GM12878 (cell line): ENCODE data around the gene PHF20. TPM values are rescaled to one million over a fixed set of nuclear protein-coding genes. Genes with fewer than 3 reads are reported as not detected.
A peak's percentile ranks its signal among the peaks of the same experiment; 100 is the strongest.

Source experiments
- ATAC-seq: fragments of 200-7000 bp; cut with Tn5 transposase; 3 replicates; pipeline ENCODE4 v1.9.1; 2020; ENCODE audit warnings: mild to moderate bottlenecking, moderate library complexity
- BruUV-seq: library from RNA; stranded (reverse); fragments of 400-500 nt; replicated peaks from 2 replicates; lab custom pipeline; 2021; lab: Mats Ljungman, UMichigan
- CTCF ChIA-PET: fragments of 300-600 bp; sonication (Branson Sonifier 250); formaldehyde crosslinking; extraction: SDS; loops from one replicate; lab custom pipeline; 2021; ENCODE audit warnings: inconsistent platforms; lab: Yijun Ruan, JAX
- POLR2A ChIA-PET: fragments of 350-600 bp; formaldehyde crosslinking; extraction: SDS; loops from one replicate; lab custom pipeline; 2021; ENCODE audit warnings: inconsistent platforms; lab: Charles Lee
- RAD21 ChIA-PET: fragments of 300-600 bp; sonication (Branson Sonifier 250); formaldehyde crosslinking; loops from one replicate; lab custom pipeline; 2023; ENCODE audit warnings: antibody characterized with exemption; ENCODE audit not compliant: unreplicated experiment; lab: Charles Lee
- SMC1A ChIA-PET: fragments of 300-600 bp; sonication (Branson Sonifier 250); formaldehyde crosslinking; loops from one replicate; lab custom pipeline; 2023; ENCODE audit not compliant: unreplicated experiment, uncharacterized antibody; lab: Charles Lee
- DNase-seq: peaks from one replicate; pipeline ENCODE4 v3.0.0-alpha.2; 2011; ENCODE audit warnings: low read depth, low spot score
- FAIRE-seq: peaks from 3 replicates; lab custom pipeline; 2011; peaks lifted over from hg19 to GRCh38; lab: Jason Lieb, UNC
- H2AFZ ChIP-seq: 2 replicates; pipeline ENCODE4 v1.6.0; 2011; ENCODE audit warnings: low read depth, low read length, control low read depth; ENCODE audit not compliant: control insufficient read depth
- H3K27ac ChIP-seq: 2 replicates; pipeline ENCODE4 v1.5.1; 2011; ENCODE audit warnings: control low read depth; ENCODE audit not compliant: control insufficient read depth, insufficient read depth
- H3K27me3 ChIP-seq, 2 experiments: replicated peaks in 1 of 2; 2 replicates each; pipeline versions ENCODE4 v1.6.0 to v1.6.1; 2011; ENCODE audit warnings: low read length in 1 of 2; ENCODE audit not compliant: control insufficient read depth in 2 of 2, insufficient read depth in 2 of 2
- H3K36me3 ChIP-seq, 2 experiments: 2 replicates each; pipeline ENCODE4 v1.5.1; 2011; ENCODE audit warnings: low read length in 1 of 2; ENCODE audit not compliant: control insufficient read depth in 2 of 2, insufficient read depth in 2 of 2
- H3K4me1 ChIP-seq: 2 replicates; pipeline ENCODE4 v1.6.1; 2011; ENCODE audit warnings: mild to moderate bottlenecking, low read length, moderate library complexity, mixed read lengths; ENCODE audit not compliant: control insufficient read depth, insufficient read depth
- H3K4me2 ChIP-seq: 2 replicates; pipeline ENCODE4 v1.6.0; 2011; ENCODE audit warnings: control low read depth; ENCODE audit not compliant: control insufficient read depth, insufficient read depth
- H3K4me3 ChIP-seq: fragments of 200-600 bp; sonication (generic); 2 replicates; pipeline ENCODE4 v1.5.1; 2016
- H3K79me2 ChIP-seq: 2 replicates; pipeline ENCODE4 v1.6.0; 2011; ENCODE audit warnings: low read length; ENCODE audit not compliant: control insufficient read depth, insufficient read depth
- H3K9ac ChIP-seq: 2 replicates; pipeline ENCODE4 v1.8.0; 2011; ENCODE audit warnings: low read length, control low read depth, mixed read lengths; ENCODE audit not compliant: control insufficient read depth, insufficient read depth
- H3K9me3 ChIP-seq: replicated peaks from 3 replicates; pipeline ENCODE4 v1.5.1; 2011; ENCODE audit warnings: mild to moderate bottlenecking, low read length; ENCODE audit not compliant: control insufficient read depth, insufficient read depth
- H4K20me1 ChIP-seq: 2 replicates; pipeline ENCODE4 v1.6.0; 2011; ENCODE audit not compliant: control insufficient read depth, insufficient read depth
- CREM ChIP-seq: IDR thresholded peaks from 2 replicates; pipeline ENCODE4 v1.6.1; 2014; ENCODE audit warnings: antibody characterized with exemption, low read depth
- HDGF ChIP-seq: fragments of 450-650 bp; IDR thresholded peaks from 2 replicates; pipeline ENCODE4 v1.6.1; 2016; ENCODE audit warnings: antibody characterized with exemption
- NBN ChIP-seq: fragments of 450-650 bp; IDR thresholded peaks from 2 replicates; pipeline ENCODE4 v1.6.1; 2016
- TAF1 ChIP-seq: IDR thresholded peaks from 2 replicates; pipeline ENCODE4 v1.6.1; 2011; ENCODE audit warnings: mild to moderate bottlenecking, low read depth, low read length, borderline replicate concordance
- TARDBP ChIP-seq: IDR thresholded peaks from 2 replicates; pipeline ENCODE4 v1.6.1; 2016; ENCODE audit warnings: borderline replicate concordance
- WGBS: methylation state at CpG from one replicate; pipeline ENCODE4 v1.1.6; 2016; ENCODE audit warnings: low lambda C conversion rate; ENCODE audit not compliant: insufficient replicate concordance, insufficient coverage; ENCODE audit errors: missing lambda C conversion rate; 5-methylcytosine and 5-hydroxymethylcytosine counted together
- in situ Hi-C: fragments of 300-500 bp; cut with MboI; formaldehyde crosslinking; loops from 9 replicates; pipeline ENCODE4 v1.14.3; 2018; ENCODE audit warnings: mixed read lengths
- intact Hi-C: fragments of 100-400 bp; cut with micrococcal nuclease; formaldehyde crosslinking; loops from one replicate; pipeline ENCODE4 v1.14.2; 2022; ENCODE audit not compliant: unreplicated experiment
- polyA plus RNA-seq, 11 experiments: library from polyadenylated mRNA; depleted of rRNA in 4 of 11; unstranded in 6 of 11; stranded (reverse) in 5 of 11; fragments of >200 nt; fragmentation: Nextera tagmentation in 4 of 11; fragmentation: Illumina TruSeq in 1 of 11; extraction: Ambion mirVana in 4 of 11; extraction: Trizol in 1 of 11; gene quantifications; 1 replicate in 1 of 11; 2 replicates in 10 of 11; pipeline versions ENCODE4 v1.2.1 to v1.2.3, GENCODE V29; 2011 to 2016; ENCODE audit warnings: inconsistent platforms in 2 of 11, missing spikeins in 2 of 11, low read depth in 1 of 11
- total RNA-seq, 4 experiments: library from RNA; depleted of rRNA in 3 of 4; stranded (reverse); fragments of >200 nt in 3 of 4; fragmentation: Illumina TruSeq in 1 of 4; extraction: Trizol in 1 of 4; gene quantifications; 2 replicates each; pipeline versions ENCODE4 v1.2.1 to v1.2.3, GENCODE V29; 2013 to 2021
- TF ChIP-seq, protein P1 (sequence below): fragments of 450-650 bp; IDR thresholded peaks from 2 replicates; pipeline ENCODE4 v1.6.1; 2017; ENCODE audit warnings: mild to moderate bottlenecking, moderate library complexity
- TF ChIP-seq, protein P2 (sequence below): fragments of 450-650 bp; IDR thresholded peaks from 2 replicates; pipeline ENCODE4 v1.6.1; 2016; ENCODE audit warnings: mild to moderate bottlenecking
- TF ChIP-seq, protein P3 (sequence below): fragments of 450-650 bp; IDR thresholded peaks from 2 replicates; pipeline ENCODE4 v1.6.1; 2018; ENCODE audit warnings: borderline replicate concordance, mild to moderate bottlenecking; ENCODE audit not compliant: partially characterized antibody

Gene PHF20
- total and polyA plus RNA-seq, 10 of the 15 experiments (the other 5 are each of a cell fraction or from before 2014, with no cell fraction given), result 31.6 to 91.2 (median 46.8) TPM

DNA sequence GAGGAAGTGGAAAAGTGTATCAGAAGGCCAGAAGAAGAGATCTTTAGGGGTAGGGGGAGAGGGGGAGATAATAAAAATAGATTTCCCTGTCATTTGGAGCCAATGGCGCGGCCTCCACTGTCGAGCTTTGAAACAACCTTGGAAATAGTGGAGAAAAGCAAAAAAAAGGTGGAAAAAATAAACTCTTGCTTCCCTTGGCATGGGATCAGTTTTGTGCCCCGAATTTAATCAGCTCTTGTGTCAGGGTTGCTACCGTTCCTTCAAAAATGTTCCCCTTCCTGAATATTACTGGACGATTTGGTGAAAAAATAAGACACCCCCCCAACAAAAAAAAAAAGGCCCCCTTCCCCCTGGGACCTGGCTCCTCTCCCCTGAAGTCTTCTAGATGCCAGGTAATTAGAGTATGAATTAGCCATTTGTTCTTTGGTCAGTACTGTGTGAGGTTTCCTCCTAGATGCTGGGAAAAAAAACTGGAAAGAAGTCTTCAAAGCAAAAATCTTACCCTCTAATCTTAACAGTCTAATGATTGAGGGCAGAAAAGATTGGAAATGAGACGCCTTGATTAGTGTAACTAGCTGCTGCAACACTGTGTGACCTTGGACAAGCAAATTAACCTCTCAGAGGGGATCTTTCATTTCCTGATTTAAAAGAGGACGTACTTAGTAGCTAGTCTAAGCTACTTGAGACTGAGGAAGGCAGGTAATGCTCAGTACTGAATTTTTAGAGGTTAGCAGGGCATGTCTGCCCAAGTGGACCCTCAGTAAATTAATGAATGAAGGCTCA, 28.9 kb upstream of the PHF20 start (continued):
- TF ChIP-seq TARDBP, result no peak
- TF ChIP-seq, protein P1, sequence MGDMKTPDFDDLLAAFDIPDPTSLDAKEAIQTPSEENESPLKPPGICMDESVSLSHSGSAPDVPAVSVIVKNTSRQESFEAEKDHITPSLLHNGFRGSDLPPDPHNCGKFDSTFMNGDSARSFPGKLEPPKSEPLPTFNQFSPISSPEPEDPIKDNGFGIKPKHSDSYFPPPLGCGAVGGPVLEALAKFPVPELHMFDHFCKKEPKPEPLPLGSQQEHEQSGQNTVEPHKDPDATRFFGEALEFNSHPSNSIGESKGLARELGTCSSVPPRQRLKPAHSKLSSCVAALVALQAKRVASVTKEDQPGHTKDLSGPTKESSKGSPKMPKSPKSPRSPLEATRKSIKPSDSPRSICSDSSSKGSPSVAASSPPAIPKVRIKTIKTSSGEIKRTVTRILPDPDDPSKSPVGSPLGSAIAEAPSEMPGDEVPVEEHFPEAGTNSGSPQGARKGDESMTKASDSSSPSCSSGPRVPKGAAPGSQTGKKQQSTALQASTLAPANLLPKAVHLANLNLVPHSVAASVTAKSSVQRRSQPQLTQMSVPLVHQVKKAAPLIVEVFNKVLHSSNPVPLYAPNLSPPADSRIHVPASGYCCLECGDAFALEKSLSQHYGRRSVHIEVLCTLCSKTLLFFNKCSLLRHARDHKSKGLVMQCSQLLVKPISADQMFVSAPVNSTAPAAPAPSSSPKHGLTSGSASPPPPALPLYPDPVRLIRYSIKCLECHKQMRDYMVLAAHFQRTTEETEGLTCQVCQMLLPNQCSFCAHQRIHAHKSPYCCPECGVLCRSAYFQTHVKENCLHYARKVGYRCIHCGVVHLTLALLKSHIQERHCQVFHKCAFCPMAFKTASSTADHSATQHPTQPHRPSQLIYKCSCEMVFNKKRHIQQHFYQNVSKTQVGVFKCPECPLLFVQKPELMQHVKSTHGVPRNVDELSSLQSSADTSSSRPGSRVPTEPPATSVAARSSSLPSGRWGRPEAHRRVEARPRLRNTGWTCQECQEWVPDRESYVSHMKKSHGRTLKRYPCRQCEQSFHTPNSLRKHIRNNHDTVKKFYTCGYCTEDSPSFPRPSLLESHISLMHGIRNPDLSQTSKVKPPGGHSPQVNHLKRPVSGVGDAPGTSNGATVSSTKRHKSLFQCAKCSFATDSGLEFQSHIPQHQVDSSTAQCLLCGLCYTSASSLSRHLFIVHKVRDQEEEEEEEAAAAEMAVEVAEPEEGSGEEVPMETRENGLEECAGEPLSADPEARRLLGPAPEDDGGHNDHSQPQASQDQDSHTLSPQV, result 0 out of 2 replicates have a peak, but pooled peaks have one; percentile 5

DNA sequence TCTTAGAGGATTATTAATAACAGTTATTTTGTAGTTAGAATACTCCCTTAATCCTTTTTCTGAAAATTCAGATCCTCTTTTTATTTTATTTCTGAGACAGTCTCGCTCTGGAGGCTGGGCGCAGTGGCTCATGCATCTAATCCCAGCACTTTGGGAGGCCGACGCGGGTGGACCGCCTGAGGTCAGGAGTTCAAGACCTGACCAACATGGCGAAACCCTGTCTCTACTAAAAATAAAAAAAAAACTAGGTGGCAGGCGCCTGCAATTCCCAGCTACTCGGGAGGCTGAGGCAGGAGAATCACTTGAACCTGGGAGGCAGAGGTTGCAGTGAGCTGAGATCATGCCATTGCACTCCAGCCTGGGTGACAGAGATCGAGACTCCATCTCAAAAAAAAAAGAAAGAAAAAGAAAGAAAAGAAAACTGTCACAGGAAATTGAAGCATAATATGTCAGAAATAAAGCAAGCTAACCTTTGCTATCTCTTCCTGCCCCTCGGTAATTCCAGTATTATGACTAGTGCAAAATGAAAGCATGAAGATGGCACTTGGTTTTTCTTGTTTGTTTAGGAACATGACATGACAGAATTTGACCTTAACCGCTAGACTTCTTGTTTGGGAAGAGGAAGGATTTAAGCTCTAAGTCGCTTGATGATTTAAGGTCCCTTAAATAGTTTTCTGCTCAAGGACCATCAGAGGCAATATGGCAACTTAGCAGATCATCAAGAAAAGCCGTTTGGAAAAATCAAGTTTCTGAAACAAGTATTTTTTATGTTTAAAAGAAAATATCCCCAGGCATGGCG, 27.9 kb upstream of the PHF20 start:
- peak; percentile 64 for FAIRE-seq
- CTCF ChIA-PET, result interaction anchor here (0.5 to 7.6 kb wide), 8 partner anchors 11 to 210 kb away, joined by 3 to 69 read pairs (median 4); partner anchors contain the start of genes PHF20 and SCAND1

More for the DNA sequence above, 27.9 kb upstream of the PHF20 start:
- Histone ChIP-seq H4K20me1 (peaks cover 3% of the 10 kb centered on the region; the same call in 1 of the 2 replicates), H3K9me3 (no peaks in the 10 kb centered on the region), H3K27me3 (no peaks in the 10 kb centered on the region), H3K4me1 (peaks cover 5% of the 10 kb centered on the region), H3K27ac (peak overlapping the region; percentile 99), H2AFZ (peak overlapping the region; percentile 59), H3K4me2 (peak overlapping the region; percentile 51), H3K9ac (peak overlapping the region; percentile 100), H3K36me3 (peaks cover 2 to 5% of the 10 kb centered on the region in 2 experiments; a peak in 3 of 4 replicates), H3K79me2 (peaks cover 46% of the 10 kb centered on the region), H3K4me3 (peak overlapping the region; percentile 80)
- ATAC-seq (no peak), DNase-seq (no peak)
- 6% methylated on average over 15 of the region's 15 CpGs for whole genome bisulfite sequencing
- ChIA-PET RAD21 (interaction anchor here (0.6 to 3.7 kb wide), 10 partner anchors 10 to 289 kb away, joined by 3 to 157 read pairs (median 3); partner anchors contain the start of genes CEP250, PHF20 and SCAND1), POLR2A (interaction anchor here (0.6 to 6.9 kb wide), 16 partner anchors 9 to 253 kb away, joined by 3 to 214 read pairs (median 10); partner anchors contain the start of genes NFS1, PHF20, ROMO1 and SCAND1), SMC1A (interaction anchor here (0.6 to 7.1 kb wide), 16 partner anchors 9 to 287 kb away, joined by 3 to 151 read pairs (median 4); partner anchors contain the start of genes PHF20, SCAND1 and SPAG4)
- intact Hi-C loops (loop anchor here (2.0 to 10.0 kb wide), 3 partner anchors 79 to 1351 kb away; partner anchors contain the start of genes CPNE1, RBL1, RBM12 and SCAND1), in situ Hi-C loops (no loop called here)
- TF ChIP-seq TAF1 (no peak), HDGF (0 out of 2 replicates have a peak, but pooled peaks have one; percentile 32), NBN (peak; percentile 17; the same call in 1 of the 2 replicates), CREM (no peak)
- TF ChIP-seq, protein P2, sequence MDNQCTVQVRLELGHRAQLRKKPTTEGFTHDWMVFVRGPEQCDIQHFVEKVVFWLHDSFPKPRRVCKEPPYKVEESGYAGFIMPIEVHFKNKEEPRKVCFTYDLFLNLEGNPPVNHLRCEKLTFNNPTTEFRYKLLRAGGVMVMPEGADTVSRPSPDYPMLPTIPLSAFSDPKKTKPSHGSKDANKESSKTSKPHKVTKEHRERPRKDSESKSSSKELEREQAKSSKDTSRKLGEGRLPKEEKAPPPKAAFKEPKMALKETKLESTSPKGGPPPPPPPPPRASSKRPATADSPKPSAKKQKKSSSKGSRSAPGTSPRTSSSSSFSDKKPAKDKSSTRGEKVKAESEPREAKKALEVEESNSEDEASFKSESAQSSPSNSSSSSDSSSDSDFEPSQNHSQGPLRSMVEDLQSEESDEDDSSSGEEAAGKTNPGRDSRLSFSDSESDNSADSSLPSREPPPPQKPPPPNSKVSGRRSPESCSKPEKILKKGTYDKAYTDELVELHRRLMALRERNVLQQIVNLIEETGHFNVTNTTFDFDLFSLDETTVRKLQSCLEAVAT, result peak; percentile 71; the same call in 1 of the 2 replicates
- TF ChIP-seq, protein P3, sequence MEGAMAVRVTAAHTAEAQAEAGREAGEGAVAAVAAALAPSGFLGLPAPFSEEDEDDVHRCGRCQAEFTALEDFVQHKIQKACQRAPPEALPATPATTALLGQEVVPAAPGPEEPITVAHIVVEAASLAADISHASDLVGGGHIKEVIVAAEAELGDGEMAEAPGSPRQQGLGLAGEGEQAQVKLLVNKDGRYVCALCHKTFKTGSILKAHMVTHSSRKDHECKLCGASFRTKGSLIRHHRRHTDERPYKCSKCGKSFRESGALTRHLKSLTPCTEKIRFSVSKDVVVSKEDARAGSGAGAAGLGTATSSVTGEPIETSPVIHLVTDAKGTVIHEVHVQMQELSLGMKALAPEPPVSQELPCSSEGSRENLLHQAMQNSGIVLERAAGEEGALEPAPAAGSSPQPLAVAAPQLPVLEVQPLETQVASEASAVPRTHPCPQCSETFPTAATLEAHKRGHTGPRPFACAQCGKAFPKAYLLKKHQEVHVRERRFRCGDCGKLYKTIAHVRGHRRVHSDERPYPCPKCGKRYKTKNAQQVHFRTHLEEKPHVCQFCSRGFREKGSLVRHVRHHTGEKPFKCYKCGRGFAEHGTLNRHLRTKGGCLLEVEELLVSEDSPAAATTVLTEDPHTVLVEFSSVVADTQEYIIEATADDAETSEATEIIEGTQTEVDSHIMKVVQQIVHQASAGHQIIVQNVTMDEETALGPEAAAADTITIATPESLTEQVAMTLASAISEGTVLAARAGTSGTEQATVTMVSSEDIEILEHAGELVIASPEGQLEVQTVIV, result peak; percentile 39
- BruUV-seq, result no TSS peak
